Activated T-cell treated with anti-CD3 and anti-CD28 coated beads for 48 hours (primary cell): ENCODE measurements around the gene ZNF74.
"Not testable (repeated sequence)": the region's sequence is repeated elsewhere in the genome, so short reads cannot be mapped to it uniquely, and the experiment has no call there.

Experiments used
- DNase-seq: peaks from one replicate; pipeline ENCODE4 v3.0.0-alpha.2; 2020; ENCODE audit warnings: low read depth

The ZNF74 gene

GRCh38 chr22:20376281-20376680 is 17.7 kb upstream of the ZNF74 start:
- DNase-seq = not testable (repeated sequence)

- not testable (repeated sequence) for DNase-seq
Measured at GRCh38 chr22:20376983-20377382, 17.0 kb upstream of the ZNF74 start.

GRCh38 chr22:20378110-20378509 is 15.8 kb upstream of the ZNF74 start:
- DNase-seq = no peak

GRCh38 chr22:20378684-20379083 is 15.3 kb upstream of the ZNF74 start:
- not testable (repeated sequence) for DNase-seq

- DNase-seq = no peak
Measured at GRCh38 chr22:20380486-20380885, 13.5 kb upstream of the ZNF74 start.

GRCh38 chr22:20383538-20383937 is 10.4 kb upstream of the ZNF74 start:
- DNase-seq = no peak

- DNase-seq = no peak
Measured at GRCh38 chr22:20384171-20384570, 9.8 kb upstream of the ZNF74 start.

- no peak for DNase-seq
Measured at GRCh38 chr22:20384865-20385264, 9.1 kb upstream of the ZNF74 start.

- no peak for DNase-seq
Measured at GRCh38 chr22:20386336-20386735, 7.6 kb upstream of the ZNF74 start.

GRCh38 chr22:20386972-20387371 is 7.0 kb upstream of the ZNF74 start:
- no peak for DNase-seq

- no peak for DNase-seq
Measured at GRCh38 chr22:20388200-20388599, 5.8 kb upstream of the ZNF74 start.

GRCh38 chr22:20389288-20389687 is 4.7 kb upstream of the ZNF74 start:
- no peak for DNase-seq

GRCh38 chr22:20390394-20390907 is 3.5 kb upstream of the ZNF74 start:
- DNase-seq = no peak

- DNase-seq = no peak
Measured at GRCh38 chr22:20391222-20391621, 2.7 kb upstream of the ZNF74 start.

GRCh38 chr22:20392365-20392881 is 1.5 kb upstream of the ZNF74 start:
- not testable (repeated sequence) for DNase-seq

- no peak for DNase-seq
Measured at GRCh38 chr22:20392983-20393704, 807 bp upstream of the ZNF74 start.

GRCh38 chr22:20395181-20395906 is 1.4 kb downstream of the ZNF74 start:
- no peak for DNase-seq

- DNase-seq = no peak
Measured at GRCh38 chr22:20395907-20396287, 1.9 kb downstream of the ZNF74 start.

- no peak for DNase-seq
Measured at GRCh38 chr22:20396639-20397038, 2.7 kb downstream of the ZNF74 start.

GRCh38 chr22:20397498-20397897 is 3.5 kb downstream of the ZNF74 start:
- DNase-seq = no peak

GRCh38 chr22:20398420-20398819 is 4.5 kb downstream of the ZNF74 start:
- no peak for DNase-seq

GRCh38 chr22:20399866-20400605 is 6.1 kb downstream of the ZNF74 start:
- DNase-seq = no peak
